Endothelial cell of umbilical vein (primary cell): ENCODE measurements around the gene LRRC59.

Experiments
- EZH2 ChIP-seq: IDR thresholded peaks from 2 replicates; pipeline ENCODE4 v1.6.1; 2012; ENCODE audit warnings: borderline replicate concordance, low read depth, mild to moderate bottlenecking, moderate library complexity, low read length, inconsistent platforms; ENCODE audit not compliant: severe bottlenecking
- GATA2 ChIP-seq: IDR thresholded peaks from 2 replicates; pipeline ENCODE4 v1.7.0; 2011; ENCODE audit warnings: low read depth, mild to moderate bottlenecking, moderate library complexity, mixed read lengths, low read length; ENCODE audit not compliant: insufficient read length, insufficient read depth
- POLR2AphosphoS5 ChIP-seq: IDR thresholded peaks from 2 replicates; pipeline ENCODE4 v1.6.1; 2012; ENCODE audit warnings: low read depth, mild to moderate bottlenecking, control low read depth, low read length, moderate library complexity; ENCODE audit not compliant: insufficient read depth
- TF ChIP-seq, protein P1 (sequence below): IDR thresholded peaks from 2 replicates; pipeline ENCODE4 v1.6.1; 2011; ENCODE audit not compliant: insufficient read depth, insufficient read length
- TF ChIP-seq, protein P2 (sequence below), 2 donors: IDR thresholded peaks; 1 replicate in 1 of 2; 2 replicates in 1 of 2; pipeline ENCODE4 v1.5.1; 2011; ENCODE audit warnings: low read length in 2 of 2, mild to moderate bottlenecking in 2 of 2, moderate library complexity in 2 of 2, control low read depth in 1 of 2, inconsistent platforms in 1 of 2, low read depth in 1 of 2; ENCODE audit not compliant: insufficient read depth in 1 of 2; ENCODE audit errors: extremely low read depth in 1 of 2

DNA sequence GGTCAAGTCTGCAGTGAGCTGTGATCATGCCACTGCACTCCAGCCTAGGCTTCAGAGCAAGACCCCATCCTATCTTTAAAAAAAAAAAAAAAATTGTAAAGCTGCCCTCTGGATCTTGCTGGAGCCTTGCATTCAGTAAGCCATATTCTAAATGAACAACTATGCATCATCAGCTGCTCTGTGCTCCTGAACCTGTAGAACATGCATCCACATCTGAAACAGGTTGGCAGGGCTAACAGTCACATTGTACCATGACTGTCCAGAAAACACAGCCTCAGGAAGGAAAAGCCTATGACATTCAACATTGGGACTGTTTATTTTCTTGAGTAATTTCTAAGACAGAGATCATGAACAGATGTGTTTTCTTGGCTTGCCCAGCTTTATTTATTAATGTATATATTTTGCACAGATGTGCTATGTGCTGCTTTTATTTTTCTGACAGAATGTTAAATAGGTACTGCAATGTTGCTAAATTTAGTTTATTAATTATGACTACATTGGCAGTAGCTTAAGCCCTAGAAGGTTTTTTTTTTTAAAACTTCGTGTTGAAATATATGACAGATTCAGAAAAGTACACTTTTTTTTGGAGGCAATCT lies 48.5 kb upstream of the LRRC59 start:
- TF ChIP-seq, protein P1, sequence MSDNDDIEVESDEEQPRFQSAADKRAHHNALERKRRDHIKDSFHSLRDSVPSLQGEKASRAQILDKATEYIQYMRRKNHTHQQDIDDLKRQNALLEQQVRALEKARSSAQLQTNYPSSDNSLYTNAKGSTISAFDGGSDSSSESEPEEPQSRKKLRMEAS = no peak
- TF ChIP-seq, protein P2, sequence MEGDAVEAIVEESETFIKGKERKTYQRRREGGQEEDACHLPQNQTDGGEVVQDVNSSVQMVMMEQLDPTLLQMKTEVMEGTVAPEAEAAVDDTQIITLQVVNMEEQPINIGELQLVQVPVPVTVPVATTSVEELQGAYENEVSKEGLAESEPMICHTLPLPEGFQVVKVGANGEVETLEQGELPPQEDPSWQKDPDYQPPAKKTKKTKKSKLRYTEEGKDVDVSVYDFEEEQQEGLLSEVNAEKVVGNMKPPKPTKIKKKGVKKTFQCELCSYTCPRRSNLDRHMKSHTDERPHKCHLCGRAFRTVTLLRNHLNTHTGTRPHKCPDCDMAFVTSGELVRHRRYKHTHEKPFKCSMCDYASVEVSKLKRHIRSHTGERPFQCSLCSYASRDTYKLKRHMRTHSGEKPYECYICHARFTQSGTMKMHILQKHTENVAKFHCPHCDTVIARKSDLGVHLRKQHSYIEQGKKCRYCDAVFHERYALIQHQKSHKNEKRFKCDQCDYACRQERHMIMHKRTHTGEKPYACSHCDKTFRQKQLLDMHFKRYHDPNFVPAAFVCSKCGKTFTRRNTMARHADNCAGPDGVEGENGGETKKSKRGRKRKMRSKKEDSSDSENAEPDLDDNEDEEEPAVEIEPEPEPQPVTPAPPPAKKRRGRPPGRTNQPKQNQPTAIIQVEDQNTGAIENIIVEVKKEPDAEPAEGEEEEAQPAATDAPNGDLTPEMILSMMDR (IDR thresholded peaks at IDR 0.05; ENCODE audit: extremely low read depth in 1 of 2, insufficient read depth in 1 of 2, low read depth in 1 of 2, low read length in 2 of 2) = no peak
- TF ChIP-seq POLR2AphosphoS5 (no peak), GATA2 (no peak), EZH2 (no peak)
